ENCODE measurements around the gene RPGRIP1L.

DNA sequence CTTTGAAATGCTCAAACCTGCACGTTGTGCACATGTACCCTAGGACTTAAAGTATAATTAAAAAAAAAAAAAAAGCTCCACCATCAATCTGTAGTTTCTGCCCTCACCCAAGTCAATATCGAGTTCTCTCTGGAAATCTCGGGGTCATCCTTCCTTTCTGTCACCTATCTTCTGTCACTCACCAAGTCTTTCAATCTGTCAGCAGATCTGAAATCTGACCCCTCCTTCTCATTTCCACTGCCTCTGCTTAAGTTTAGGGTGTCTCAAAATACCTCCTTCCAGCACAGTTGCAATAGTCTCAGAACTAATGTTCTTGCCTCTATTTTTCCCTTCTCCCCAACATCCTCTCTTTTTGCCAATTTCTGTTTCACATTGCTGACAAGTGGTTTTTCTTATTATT is 32.6 kb upstream of the RPGRIP1L start:
- TF ChIP-seq, protein P1, sequence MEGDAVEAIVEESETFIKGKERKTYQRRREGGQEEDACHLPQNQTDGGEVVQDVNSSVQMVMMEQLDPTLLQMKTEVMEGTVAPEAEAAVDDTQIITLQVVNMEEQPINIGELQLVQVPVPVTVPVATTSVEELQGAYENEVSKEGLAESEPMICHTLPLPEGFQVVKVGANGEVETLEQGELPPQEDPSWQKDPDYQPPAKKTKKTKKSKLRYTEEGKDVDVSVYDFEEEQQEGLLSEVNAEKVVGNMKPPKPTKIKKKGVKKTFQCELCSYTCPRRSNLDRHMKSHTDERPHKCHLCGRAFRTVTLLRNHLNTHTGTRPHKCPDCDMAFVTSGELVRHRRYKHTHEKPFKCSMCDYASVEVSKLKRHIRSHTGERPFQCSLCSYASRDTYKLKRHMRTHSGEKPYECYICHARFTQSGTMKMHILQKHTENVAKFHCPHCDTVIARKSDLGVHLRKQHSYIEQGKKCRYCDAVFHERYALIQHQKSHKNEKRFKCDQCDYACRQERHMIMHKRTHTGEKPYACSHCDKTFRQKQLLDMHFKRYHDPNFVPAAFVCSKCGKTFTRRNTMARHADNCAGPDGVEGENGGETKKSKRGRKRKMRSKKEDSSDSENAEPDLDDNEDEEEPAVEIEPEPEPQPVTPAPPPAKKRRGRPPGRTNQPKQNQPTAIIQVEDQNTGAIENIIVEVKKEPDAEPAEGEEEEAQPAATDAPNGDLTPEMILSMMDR (IDR thresholded peaks at IDR 0.05), result no peak
- no peak for TF ChIP-seq POLR2A (IDR thresholded peaks at IDR 0.05)
